Pancreas (tissue), 10 donors: ENCODE measurements around the gene SLC26A5. TPM values are rescaled to one million over a fixed set of nuclear protein-coding genes. Genes with fewer than 3 reads are reported as not detected.
"Not testable (repeated sequence)": the region's sequence is repeated elsewhere in the genome, so short reads cannot be mapped to it uniquely, and the experiment has no call there.

Source experiments
- ATAC-seq, 4 donors: fragments of 200-7000 bp; cut with Tn5 transposase; one replicate each; pipeline versions ENCODE4 v1.8.0 to v1.9.1; 2020; ENCODE audit warnings: mild to moderate bottlenecking in 4 of 4, moderate library complexity in 4 of 4
- DNase-seq, 6 donors: peaks; one replicate each; pipeline ENCODE4 v3.0.0-alpha.2; 2020
- FAIRE-seq: peaks from 2 replicates; lab custom pipeline; 2012; peaks lifted over from hg19 to GRCh38; lab: Jason Lieb, UNC
- H3K27ac ChIP-seq, 4 donors: fragments of 200-600 bp; sonication (generic); 1 replicate in 3 of 4; 2 replicates in 1 of 4; pipeline versions ENCODE4 v1.5.0 to v1.8.0; 2020
- H3K27me3 ChIP-seq, 4 donors: fragments of 200-600 bp; one replicate each; pipeline ENCODE4 v1.8.0; 2021
- H3K36me3 ChIP-seq, 3 donors: fragments of 200-600 bp; sonication (generic) in 1 of 3; one replicate each; pipeline versions ENCODE4 v1.5.0 to v1.8.0; 2020 to 2021
- H3K4me1 ChIP-seq, 3 donors: fragments of 200-600 bp; one replicate each; pipeline ENCODE4 v1.8.0; 2021
- H3K4me3 ChIP-seq, 4 donors: fragments of 200-600 bp; sonication (generic) in 2 of 4; one replicate each; pipeline versions ENCODE4 v1.5.0 to v1.8.0; 2020 to 2021
- H3K9me3 ChIP-seq, 4 donors: fragments of 200-600 bp; one replicate each; pipeline ENCODE4 v1.8.0; 2021
- WGBS, 2 donors: extraction: QIAGEN DNeasy Blood & Tissue Kit; methylation state at CpG; one replicate each; pipeline ENCODE4 v1.1.7; 2013; 5-methylcytosine and 5-hydroxymethylcytosine counted together
- intact Hi-C, 3 donors: fragments of 100-400 bp; cut with DNase I; formaldehyde crosslinking; loops; one replicate each; pipeline versions ENCODE4 v1.11.1 to v1.14.2; 2022
- polyA plus RNA-seq, 2 donors: library from polyadenylated mRNA; stranded (reverse); fragments of 200-250 nt; gene quantifications; one replicate each; pipeline ENCODE4 v1.2.3, GENCODE V29; 2013
- total RNA-seq, 6 donors: library from RNA; stranded (reverse); fragmentation: NEBNext Ultra II Directional in 4 of 6; extraction: Animal tissue kit (Norgen Biotek cat#: 25700) in 4 of 6; gene quantifications; one replicate each; pipeline versions ENCODE4 v1.2.1 to v1.2.4, GENCODE V29; 2021 to 2023
- TF ChIP-seq, protein P1 (sequence below), 4 donors: fragments of 200-600 bp; sonication (generic) in 3 of 4; IDR thresholded peaks; one replicate each; pipeline versions ENCODE4 v1.5.0 to v1.8.0; 2021; ENCODE audit warnings: antibody characterized with exemption in 4 of 4
- donor health status: healthy with polysubstance abuse.
- donor health status: DM: no; HTN: no; CAD: no; lungs with moderate emphysema.
- donor health status: DM: no; HTN: no; CAD: no.
- donor health status: control.
- donor health status: control.
- donor health status: Bipolar disorder and iron deficiency.
- donor health status: DM: yes; HTN: yes; CAD: no.
- donor health status: DM: no; HTN: no; CAD: no.
- donor health status: DM: no; HTN: no; CAD: no.
- donor health status: DM: yes; HTN: yes; CAD: no.

SLC26A5 gene
- total and polyA plus RNA-seq, 8 donors: 0.09 to 0.34 (median 0.19) TPM; not detected in 3

DNA sequence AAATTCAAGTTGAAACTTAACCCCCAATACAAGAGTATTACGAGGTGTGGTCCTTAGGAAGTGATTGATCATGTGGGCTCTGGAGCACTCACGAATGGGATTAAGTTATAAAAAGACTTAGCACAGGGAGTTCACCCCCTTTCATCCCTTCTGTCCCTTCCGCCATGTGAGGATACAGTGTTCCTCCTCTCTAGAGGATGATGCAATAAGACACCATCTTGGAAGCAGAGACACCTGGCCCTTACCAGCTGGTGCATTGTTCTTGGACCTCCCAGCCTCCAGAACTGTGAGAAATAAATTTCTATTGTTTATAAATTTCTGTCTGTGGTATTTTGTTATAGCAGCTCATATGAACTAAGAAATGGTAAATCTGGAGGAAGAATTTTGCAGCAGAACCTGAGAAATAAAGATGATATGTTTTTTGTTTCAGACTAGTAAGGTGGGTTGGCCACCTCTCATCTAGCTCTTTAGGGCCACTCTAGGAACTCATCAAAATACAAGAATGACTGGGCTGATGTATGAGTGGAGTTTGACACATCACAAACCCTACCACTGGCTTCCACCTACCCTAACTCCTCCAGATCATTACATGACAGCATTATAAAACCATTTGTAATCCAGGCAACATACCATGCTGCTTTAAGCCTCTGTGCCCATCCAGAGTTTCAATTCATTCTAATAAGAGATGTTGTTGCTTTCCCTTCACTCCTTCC, 22.4 kb downstream of the SLC26A5 start:
- Histone ChIP-seq H3K27me3 (no peaks in the 10 kb centered on the region), H3K4me1 (no peaks in the 10 kb centered on the region), H3K27ac (no peak overlapping the region), H3K4me3 (no peak overlapping the region), H3K36me3 (no peaks in the 10 kb centered on the region), H3K9me3 (no peaks in the 10 kb centered on the region)
- TF ChIP-seq, protein P1, sequence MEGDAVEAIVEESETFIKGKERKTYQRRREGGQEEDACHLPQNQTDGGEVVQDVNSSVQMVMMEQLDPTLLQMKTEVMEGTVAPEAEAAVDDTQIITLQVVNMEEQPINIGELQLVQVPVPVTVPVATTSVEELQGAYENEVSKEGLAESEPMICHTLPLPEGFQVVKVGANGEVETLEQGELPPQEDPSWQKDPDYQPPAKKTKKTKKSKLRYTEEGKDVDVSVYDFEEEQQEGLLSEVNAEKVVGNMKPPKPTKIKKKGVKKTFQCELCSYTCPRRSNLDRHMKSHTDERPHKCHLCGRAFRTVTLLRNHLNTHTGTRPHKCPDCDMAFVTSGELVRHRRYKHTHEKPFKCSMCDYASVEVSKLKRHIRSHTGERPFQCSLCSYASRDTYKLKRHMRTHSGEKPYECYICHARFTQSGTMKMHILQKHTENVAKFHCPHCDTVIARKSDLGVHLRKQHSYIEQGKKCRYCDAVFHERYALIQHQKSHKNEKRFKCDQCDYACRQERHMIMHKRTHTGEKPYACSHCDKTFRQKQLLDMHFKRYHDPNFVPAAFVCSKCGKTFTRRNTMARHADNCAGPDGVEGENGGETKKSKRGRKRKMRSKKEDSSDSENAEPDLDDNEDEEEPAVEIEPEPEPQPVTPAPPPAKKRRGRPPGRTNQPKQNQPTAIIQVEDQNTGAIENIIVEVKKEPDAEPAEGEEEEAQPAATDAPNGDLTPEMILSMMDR (IDR thresholded peaks at IDR 0.05): no peak
- intact Hi-C loops: no loop called here
- DNase-seq: no peak
- FAIRE-seq: no peak
- ATAC-seq: no peak
- 77 to 81% methylated on average over 3 of the region's 3 CpGs for WGBS, 2 donors

DNA sequence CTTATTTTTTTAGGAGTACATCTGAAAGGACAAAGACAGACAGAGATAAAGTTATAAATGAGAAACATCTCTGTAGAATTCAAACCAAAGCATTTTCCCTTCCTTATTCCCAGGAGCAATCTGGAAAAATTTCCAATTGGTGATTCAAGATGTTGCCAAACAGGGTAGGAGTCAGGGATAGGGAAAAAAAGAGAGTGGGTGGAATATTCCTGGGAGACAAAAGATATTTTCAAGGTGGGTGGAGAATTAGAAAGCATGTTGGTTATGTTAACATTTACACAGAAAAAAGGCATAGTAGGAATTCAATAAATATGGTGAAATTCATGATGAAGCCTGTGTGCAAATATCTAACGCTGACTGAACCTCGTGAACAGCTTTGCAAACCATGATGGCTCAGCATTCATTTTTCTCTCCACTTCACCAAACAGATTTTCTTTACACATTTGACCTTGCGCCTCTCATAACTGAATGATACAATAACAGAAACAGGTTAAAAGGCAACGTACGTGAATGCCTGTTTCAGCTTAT, 25.1 kb downstream of the SLC26A5 start:
- Histone ChIP-seq H3K27ac (no peak overlapping the region), H3K4me3 (no peak overlapping the region), H3K4me1 (no peaks in the 10 kb centered on the region), H3K27me3 (no peaks in the 10 kb centered on the region), H3K36me3 (no peaks in the 10 kb centered on the region), H3K9me3 (no peaks in the 10 kb centered on the region)
- TF ChIP-seq, protein P1 (IDR thresholded peaks at IDR 0.05): no peak
- 87 to 89% methylated on average over 5 of the region's 5 CpGs for WGBS, 2 donors
- FAIRE-seq: no peak
- intact Hi-C loops: no loop called here
- DNase-seq: no peak
- no peak for ATAC-seq

DNA sequence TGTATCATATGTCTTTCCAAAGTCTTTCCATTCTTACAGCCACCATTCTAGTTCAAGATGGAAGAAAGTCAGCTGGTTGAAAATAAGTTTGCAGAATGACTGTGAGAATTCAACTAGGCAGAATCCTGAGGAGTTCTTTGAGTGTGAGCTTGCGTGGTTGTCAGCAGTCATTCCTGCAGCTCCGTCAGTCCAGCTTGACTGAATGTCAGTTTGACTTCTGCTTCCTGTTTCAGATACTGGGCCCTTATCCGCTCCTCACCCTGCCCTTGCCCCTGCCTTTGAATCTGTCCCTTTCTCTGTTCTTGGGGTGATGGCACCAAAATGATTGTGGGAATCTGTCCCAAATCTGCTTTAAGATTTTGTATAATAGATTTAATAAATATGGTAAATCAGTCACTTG, 27.8 kb downstream of the SLC26A5 start:
- WGBS, 2 donors: 91 to 94% methylated on average over 3 of the region's 3 CpGs
- ATAC-seq: no peak
- TF ChIP-seq, protein P1 (IDR thresholded peaks at IDR 0.05): no peak
- intact Hi-C loops: no loop called here
- no peak for FAIRE-seq
- Histone ChIP-seq H3K27ac (no peak overlapping the region), H3K9me3 (no peaks in the 10 kb centered on the region), H3K36me3 (no peaks in the 10 kb centered on the region), H3K4me3 (no peak overlapping the region), H3K4me1 (no peaks in the 10 kb centered on the region), H3K27me3 (no peaks in the 10 kb centered on the region)
- no peak for DNase-seq

DNA sequence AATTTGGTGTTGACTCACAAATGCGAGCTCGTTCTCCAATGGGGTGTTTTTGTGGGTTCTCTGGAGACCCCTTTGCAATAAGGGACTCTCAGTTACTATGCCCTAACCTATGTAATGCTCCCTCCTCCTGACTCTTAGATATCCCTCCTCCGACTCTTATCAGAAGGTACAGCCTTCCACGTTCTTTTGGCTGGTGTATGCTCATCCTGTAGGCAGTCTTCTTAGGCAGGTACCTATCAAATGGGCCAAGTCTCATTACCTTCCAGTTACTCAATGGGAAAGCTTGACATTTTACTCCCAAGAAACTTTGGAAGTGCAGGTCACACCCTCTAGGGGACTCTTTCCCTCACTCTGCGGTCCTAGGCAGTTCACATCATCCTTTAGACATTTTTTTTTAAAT, 32.6 kb downstream of the SLC26A5 start:
- H3K9me3 ChIP-seq: no peaks in the 10 kb centered on the region
- H3K4me1 ChIP-seq: no peaks in the 10 kb centered on the region
- ATAC-seq (no peak), FAIRE-seq (no peak), DNase-seq (no peak)
- H3K4me3 ChIP-seq: no peak overlapping the region
- intact Hi-C loops: no loop called here
- H3K36me3 ChIP-seq: no peaks in the 10 kb centered on the region
- TF ChIP-seq, protein P1 (IDR thresholded peaks at IDR 0.05): no peak
- WGBS, 2 donors: 69 to 84% methylated on average over 5 of the region's 5 CpGs
- H3K27ac ChIP-seq: no peak overlapping the region
- H3K27me3 ChIP-seq: no peaks in the 10 kb centered on the region

DNA sequence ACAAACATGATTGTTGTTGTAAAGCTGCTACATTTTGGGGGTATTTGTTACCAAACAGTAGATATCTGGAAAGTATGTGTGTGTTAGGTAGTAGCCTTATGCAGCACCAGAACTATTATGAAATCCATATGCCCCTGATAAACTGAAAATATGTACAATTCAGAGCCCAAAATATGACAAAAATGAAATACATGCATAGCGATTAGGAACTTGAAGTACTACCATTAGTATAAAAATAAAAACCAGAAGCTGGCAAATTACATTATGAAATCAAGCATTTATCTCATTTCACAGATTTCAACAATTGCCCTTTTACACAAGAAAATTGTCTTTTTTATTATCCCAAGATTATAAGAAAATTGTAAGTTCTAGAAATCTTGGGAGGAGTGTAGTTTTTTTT, 33.9 kb downstream of the SLC26A5 start:
- TF ChIP-seq, protein P1 (IDR thresholded peaks at IDR 0.05): no peak
- FAIRE-seq (no peak), ATAC-seq (no peak), DNase-seq (no peak)
- Histone ChIP-seq H3K27me3 (no peaks in the 10 kb centered on the region), H3K9me3 (no peaks in the 10 kb centered on the region), H3K27ac (no peak overlapping the region), H3K36me3 (no peaks in the 10 kb centered on the region), H3K4me3 (no peak overlapping the region), H3K4me1 (no peaks in the 10 kb centered on the region)
- WGBS, 2 donors: 79 to 88% methylated on average over 1 of the region's 1 CpG
- intact Hi-C loops: no loop called here

DNA sequence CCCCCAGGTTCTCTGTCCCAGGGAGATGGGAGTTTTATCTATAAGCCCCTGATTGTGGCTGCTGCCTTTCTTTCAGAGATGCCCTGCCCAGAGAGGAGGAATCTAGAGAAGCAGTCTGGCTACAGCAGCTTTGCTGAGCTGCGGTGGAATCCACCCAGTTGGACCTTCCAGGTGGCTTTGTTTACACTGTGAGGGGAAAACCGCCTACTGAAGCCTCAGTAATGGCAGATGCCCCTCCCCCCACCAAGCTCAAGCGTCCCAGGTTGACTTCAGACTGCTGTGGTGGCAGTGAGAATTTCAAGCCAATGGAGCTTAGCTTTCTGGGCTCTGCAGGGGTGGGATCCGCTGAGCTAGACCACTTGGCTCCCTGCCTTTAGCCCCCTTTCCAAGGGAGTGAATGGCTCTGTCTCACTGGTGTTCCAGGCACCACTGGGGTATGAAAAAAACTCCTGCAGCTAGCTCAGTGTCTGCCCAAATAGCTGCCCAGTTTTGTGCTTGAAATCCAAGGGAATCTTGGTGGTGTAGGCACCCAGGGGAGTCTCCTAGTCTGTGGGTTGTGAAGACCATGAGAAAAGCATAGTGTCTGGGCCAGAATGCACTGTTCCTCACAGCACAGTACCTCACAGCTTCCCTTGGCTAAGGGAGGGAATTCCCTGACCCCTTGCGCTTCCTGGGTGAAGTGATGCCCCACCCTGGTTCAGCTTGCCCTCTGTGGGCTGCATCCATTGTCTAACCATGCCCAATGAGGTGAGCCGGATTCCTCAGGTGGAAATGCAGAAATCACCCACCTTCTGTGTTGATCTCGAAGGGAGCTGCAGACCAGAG, 40.0 kb downstream of the SLC26A5 start:
- DNase-seq (peak in 1 of 6 donors; percentile 18), ATAC-seq (peak in 1 of 4 donors; percentile 36)
- H3K36me3 ChIP-seq, H3K4me1 ChIP-seq, intact Hi-C loops, H3K27me3 ChIP-seq, H3K9me3 ChIP-seq, H3K27ac ChIP-seq, H3K4me3 ChIP-seq, FAIRE-seq: not testable (repeated sequence)
- 53 to 54% methylated on average over 7 of the region's 7 CpGs for WGBS, 2 donors

DNA sequence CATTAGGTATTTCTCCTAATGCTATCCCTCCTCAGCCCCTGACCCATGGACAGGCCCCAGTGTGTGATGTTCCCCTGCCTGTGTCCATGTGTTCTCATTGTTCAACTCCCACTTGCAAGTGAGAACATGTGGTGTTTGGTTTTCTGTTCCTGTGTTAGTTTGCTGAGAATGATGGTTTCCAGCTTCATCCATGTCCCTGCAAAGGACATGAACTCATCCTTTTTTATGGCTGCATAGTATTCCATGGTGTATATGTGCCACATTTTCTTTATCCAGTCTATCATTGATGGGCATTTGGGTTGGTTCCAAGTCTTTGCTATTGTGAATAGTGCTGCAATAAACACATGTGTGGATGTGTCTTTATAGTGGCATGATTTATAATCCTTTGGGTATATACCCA, 46.3 kb downstream of the SLC26A5 start:
- H3K36me3 ChIP-seq, H3K9me3 ChIP-seq, DNase-seq, intact Hi-C loops, H3K27ac ChIP-seq, FAIRE-seq, ATAC-seq, H3K4me3 ChIP-seq, H3K27me3 ChIP-seq, H3K4me1 ChIP-seq: not testable (repeated sequence)
